GM19372 (cell line): ENCODE results near the gene SRL.
"Not testable (repeated sequence)": the region's sequence is repeated elsewhere in the genome, so short reads cannot be mapped to it uniquely, and the experiment has no call there.

Source experiments
- ATAC-seq: cut with Tn5 transposase; IDR thresholded peaks from one replicate; pipeline ENCODE4 v1.9.1; 2021; ENCODE audit warnings: mild to moderate bottlenecking, low read depth, moderate library complexity; ENCODE audit not compliant: unreplicated experiment

The SRL gene

DNA sequence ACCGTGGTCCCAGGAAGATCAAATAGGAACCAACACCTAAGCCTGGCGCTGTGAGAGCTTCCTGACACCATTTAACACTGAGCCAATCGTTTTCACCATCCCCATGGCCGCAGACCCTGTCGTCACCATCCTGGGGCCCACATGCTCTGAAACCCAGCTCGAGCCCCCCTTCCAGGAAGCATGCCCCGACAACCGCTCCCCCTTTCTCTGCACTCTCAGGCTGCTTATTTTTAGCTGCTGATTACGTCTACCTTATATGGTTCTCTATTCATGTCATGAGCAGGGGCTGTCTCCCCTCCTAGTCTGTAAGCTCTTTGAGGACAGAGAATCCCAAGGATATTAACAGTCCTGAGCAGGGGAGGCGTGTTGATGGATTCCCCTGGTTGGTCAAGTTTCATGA lies 10.5 kb downstream of the SRL start:
- no peak for ATAC-seq

GRCh38 chr16:4227040-4227332 lies 14.9 kb downstream of the SRL start:
- ATAC-seq = no peak

DNA sequence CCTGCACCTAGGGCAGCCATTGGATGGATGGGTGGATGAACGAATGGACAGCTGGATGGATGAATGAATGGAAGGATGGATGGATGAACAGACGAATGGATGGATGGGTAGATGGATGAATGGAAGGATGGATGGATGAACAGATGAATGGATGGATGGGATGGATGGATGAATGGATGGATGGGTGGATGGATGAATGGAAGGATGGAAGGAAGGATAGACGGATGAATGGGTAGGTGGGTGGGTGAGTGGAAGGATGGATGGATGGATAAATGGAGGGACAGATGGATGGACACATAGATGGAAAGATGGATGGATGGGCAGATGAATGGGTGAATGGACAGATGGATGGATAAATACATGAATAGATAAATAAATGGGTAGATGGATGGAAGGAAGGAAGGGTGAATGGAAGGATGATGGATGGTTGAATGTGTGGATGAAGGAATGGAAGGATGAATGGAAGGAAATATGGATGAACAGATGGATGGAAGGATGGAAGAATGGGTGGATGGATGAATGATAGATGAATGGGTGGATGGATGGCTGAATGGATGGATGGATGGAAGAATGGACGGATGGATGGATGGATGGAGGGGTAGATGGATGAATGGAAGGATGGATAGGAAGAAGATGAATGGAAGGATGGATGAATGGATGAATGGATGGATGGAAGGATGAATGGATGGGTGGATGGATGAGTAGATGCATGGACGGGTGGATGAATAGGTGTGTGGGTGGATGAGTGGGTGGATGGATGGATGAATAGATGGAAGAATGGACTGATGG lies 15.4 kb downstream of the SRL start:
- no peak for ATAC-seq

DNA sequence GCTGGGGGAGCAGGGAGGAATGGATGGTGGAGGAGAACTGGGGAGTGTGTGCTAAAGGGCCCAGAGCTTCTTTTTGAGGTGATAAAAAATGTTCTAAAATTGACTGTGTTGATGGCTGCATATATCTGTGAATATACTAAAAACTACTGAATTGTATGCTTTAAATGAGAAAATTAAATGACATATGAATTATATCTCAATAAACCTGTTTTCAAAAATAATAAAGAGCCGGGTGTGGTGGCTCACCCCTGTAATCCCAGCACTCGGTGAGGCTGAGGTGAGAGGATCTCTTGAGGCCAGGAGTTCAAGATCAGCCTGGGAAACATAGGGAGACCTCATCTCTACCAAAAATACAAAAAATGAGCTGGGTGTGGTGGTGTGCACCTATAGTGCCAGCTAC lies 16.8 kb downstream of the SRL start:
- no peak for ATAC-seq

GRCh38 chr16:4220358-4220757 lies 21.5 kb downstream of the SRL start:
- ATAC-seq = no peak

GRCh38 chr16:4218202-4218601 lies 23.7 kb downstream of the SRL start:
- ATAC-seq = no peak

- ATAC-seq = no peak
Measured at GRCh38 chr16:4217204-4218131, 24.4 kb downstream of the SRL start.

DNA sequence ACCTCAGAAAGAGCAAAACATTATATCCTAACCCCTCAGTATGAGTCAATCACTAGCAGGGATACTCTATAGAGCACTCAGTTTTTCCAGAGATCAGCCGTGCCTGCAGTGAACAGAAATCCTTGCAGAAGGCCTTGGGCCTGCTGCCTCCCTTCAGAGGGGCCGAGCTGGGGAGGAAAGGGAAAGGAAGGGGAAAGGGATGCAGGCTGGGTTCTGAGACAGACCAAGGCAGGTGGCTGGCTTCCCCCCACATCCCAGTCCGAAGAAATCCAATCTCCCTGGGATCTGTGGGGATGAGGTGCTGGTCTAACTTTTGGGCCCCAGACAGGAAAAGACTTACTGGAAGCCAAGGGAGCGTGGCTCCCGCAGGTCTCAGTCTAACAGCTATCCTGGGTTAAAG lies 25.3 kb downstream of the SRL start:
- ATAC-seq = no peak

DNA sequence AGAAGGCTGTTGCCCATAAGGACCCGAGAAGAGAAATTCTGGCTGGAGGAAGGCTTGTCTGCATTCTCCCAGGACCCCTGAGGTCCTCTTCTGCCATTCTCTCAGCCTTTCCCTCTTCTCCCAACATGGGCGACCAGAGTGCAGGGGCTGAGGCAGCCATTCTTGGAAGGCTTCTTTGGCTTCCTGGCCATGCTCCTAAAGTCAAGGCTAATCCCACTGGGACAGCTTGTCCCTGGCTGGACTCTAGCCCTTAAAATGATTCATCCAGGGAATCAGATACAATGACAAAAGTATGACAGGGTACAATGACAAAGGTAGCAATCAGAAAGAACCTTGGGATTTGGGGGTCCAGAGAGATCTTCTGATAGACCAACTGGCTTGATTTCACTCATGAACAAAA lies 26.8 kb downstream of the SRL start:
- no peak for ATAC-seq

DNA sequence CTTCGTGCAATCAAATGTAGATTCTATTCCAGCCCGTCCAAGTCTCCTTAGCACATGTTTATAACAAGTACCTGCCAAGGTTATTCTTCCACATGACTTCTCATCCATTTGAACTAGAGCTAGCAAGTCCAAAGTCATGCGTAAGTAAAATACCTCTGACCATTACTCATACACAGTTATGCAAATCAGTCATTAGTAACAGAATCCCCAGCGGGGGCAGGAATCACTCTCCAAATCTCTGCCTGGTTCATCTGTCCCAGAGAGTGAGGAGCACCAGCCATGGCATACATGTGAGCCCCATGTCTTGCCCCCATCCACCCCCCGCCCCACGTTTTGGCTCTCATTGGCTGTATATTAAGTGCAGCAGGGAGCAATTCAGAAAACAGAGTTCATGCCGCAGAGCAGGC lies 27.7 kb downstream of the SRL start:
- no peak for ATAC-seq

GRCh38 chr16:4213737-4214136 lies 28.1 kb downstream of the SRL start:
- ATAC-seq = no peak

DNA sequence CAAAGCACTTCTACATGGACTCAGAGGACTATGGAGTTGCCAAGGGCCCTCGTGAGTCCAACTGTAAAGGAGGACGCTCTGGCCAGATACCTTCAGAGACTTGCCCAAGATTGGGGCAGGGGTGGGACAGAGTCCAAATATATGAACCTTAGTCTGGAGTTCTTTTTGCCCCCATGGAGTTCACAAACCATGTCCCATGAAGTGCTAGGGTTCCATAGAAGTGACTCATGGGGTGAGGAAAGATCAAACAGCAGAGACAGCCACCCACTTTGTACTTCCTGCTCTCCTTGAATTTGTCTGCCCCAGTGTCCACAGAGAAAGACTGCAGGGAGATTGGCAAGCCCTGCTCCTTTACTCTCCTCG lies 29.0 kb downstream of the SRL start:
- no peak for ATAC-seq

GRCh38 chr16:4212211-4212933 lies 29.5 kb downstream of the SRL start:
- ATAC-seq = no peak

GRCh38 chr16:4211445-4212210 lies 30.3 kb downstream of the SRL start:
- not testable (repeated sequence) for ATAC-seq

- ATAC-seq = no peak
Measured at GRCh38 chr16:4209666-4210065, 32.2 kb downstream of the SRL start.

DNA sequence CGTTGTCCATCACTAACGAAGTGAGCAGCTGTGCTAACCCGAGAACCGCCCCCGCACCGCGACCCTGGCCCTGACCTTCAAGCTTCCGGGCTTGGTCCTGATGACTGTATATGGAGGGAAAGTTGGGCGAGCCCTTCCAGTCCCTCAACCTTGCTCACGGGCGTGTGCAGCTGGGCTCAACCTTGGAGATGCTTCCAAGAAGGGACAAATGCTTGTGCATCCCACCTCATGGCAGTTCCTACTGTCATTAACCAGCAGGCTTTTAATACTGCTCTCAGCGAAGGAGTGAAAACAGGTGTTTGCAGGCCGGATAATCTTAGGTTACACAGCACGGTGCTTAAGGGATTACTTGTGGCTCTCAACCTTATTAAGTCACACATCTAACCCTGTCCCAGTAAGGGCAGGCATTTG lies 33.5 kb downstream of the SRL start:
- no peak for ATAC-seq

GRCh38 chr16:4207683-4208340 lies 34.1 kb downstream of the SRL start:
- ATAC-seq = no peak

DNA sequence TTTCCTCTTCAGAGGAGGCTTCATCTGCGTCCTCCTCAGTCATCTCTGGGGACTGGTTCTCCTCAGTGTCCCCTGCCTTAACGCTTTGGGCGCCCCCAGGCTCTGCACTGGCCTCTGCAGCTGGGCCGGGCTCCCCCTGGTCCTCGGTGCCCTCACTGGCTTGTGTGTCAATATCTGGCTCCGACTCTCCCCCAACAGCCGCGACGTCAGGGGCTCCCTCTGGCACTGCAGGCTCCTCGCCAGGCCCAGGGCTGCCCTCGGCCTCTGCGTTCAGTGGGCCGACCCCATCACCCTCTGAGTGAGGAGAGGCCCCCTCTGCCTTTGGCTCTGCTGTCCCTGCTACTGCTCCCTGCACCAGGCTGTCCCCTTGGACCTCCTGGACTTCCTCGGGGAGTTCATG lies 34.7 kb downstream of the SRL start:
- no peak for ATAC-seq

- ATAC-seq = no peak
Measured at GRCh38 chr16:4206680-4207079, 35.2 kb downstream of the SRL start.

- ATAC-seq = no peak
Measured at GRCh38 chr16:4205971-4206370, 35.9 kb downstream of the SRL start.
